RCC 7860 (cell line): Measurements from ENCODE around the gene LEKR1.
A peak's percentile ranks its signal among the peaks of the same experiment; 100 is the strongest.
"Not testable (repeated sequence)": the region's sequence is repeated elsewhere in the genome, so short reads cannot be mapped to it uniquely, and the experiment has no call there.

Source experiments
- DNase-seq: peaks from one replicate; pipeline ENCODE4 v3.0.0-alpha.2; 2015; ENCODE audit warnings: low spot score
- FAIRE-seq: peaks from 2 replicates; lab custom pipeline; 2012; peaks lifted over from hg19 to GRCh38; lab: Jason Lieb, UNC

Gene LEKR1

DNA sequence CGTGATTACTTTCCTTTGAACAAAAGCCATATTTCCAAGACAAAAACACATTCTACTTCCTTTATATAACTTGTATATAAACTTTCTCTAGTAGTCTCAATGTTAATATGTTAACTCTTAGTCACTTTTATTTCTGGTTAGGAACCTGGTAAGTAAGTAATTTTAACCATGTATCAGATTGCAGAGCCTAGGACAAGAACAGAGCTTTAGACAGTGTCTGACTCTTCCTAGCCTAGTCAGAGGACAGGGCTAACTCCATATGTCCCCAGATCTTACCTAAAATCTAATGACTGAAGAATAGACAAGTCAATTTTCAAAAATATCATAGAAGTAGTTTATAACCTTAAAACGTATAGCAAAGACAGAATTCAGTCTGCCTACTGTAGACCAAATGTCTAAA, 8.3 kb downstream of the LEKR1 start:
- FAIRE-seq (peak; percentile 30), DNase-seq (no peak)

DNA sequence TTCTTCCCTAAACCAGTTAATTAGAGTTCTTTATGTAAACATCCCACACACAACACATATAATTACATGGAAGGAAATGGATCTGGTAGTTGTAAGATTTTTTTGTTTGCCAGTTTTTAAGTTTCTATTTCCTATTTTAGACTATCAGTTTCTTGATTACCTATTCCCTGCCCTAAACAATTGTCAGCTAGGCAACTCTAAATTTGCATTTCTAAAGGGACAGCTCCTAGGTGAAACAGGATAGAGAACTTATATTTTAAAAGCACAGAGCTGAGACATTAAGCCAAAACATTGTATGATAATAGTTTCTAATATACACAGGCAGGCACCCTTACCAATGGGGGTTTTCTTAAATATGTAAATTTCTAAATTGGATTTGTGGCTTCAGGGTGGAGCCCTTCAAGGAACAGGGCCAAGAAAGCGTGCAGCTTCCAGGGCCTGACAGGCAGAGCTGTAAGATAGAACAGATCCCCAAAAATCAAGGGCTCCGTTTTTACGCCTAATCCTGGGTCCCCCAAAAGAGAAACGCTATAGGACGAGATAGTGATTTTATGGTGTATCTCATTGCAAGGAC, 8.9 kb downstream of the LEKR1 start:
- DNase-seq, result no peak
- FAIRE-seq, result no peak

DNA sequence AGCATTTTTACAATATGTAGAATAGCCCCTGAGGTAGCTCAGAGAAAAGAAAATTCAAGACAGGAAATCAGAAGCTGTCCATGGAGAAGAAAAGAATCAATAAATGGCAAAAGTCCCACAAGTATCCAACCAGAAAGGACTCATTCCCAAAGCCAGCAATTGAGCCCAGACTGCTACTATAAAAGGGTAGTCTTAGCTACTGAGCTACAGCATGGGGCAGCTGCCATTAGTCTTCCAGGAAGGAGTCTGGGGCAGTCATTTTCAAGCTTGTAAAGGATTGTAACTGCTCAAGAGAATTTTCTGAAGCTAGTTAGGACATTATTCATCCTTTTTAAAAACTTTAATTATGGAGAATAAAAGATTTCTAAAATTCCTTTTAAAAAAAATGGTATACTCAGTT, 10.5 kb downstream of the LEKR1 start:
- DNase-seq, result no peak
- no peak for FAIRE-seq

DNA sequence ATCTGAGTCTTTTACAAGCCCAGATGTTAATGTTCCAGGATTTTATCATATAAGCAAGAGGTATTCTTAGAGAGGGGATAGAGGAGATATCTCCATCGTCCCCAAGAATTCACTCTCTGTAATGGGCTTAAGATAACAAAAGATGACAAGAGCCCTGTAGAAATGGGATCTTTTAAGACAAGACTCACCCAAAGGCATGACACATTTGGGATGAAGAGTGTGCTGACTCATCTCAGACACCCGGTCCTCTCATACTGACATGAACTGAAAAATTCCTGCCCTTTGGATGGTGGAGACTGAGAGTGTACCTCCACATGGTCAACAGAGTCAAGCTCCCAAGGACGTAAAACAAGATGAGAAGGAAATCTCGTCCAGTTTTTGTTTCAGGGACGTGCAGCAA, 11.0 kb downstream of the LEKR1 start:
- no peak for FAIRE-seq
- DNase-seq, result no peak

DNA sequence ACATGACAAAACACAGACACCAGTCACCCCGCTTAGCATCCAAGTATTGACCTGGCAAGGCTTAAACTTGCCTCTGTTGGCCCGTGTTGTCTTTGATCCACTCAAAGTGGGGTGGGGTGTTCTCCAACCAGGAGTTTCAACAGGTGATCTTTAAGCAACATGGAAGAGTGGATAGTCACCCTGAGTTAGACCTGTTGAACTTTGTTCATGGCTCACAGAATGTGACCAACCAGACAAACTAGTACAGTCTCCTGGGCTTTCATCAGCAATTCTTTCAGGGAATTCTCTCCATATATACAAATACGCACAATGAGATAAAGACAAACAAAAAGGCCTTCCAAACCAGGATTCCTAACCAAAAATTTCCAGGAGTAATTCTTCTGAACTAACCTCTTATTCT, 11.9 kb downstream of the LEKR1 start:
- no peak for DNase-seq

DNA sequence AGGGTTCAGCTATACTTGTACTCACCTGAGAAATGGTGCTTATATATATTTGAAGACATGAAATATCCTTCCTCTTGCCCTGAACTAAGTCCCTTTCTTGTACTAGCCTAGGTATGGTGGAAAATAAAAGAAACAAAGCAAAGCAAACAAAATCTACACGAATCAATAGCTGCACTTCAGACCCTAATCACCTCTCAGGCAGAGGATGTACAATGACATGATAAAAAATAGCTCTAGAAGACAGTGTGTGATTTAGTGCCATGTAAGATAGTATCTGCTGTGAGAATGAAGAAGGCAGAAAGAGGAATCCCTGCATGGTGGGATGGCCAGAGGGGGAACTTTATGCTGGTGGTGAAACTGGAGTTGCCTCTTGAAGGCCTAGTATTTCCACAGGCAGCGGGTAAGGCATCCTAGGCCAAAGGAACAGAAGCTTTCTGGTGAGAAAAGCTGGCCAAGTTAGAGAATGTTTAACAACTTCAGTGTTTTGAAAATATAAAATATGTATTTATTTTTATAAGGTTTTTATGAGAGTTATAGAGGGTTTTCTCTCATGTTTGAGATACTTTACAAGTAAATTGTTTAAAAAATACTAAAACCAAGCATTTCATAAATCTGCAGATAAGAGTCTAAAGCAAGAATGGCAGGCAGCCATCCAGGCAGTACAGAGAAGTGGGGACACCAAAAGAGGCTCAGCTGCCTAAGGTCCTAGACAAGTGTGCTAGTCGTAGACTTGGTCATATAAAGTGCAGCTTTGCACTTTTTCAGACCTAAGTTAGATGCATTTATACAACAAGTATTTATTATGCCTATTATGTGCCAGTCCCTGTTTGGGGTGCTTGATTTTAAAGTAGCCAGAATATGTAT, 14.9 kb downstream of the LEKR1 start:
- FAIRE-seq (no peak), DNase-seq (no peak)

More for the DNA sequence above, 11.9 kb downstream of the LEKR1 start:
- FAIRE-seq, result no peak

DNA sequence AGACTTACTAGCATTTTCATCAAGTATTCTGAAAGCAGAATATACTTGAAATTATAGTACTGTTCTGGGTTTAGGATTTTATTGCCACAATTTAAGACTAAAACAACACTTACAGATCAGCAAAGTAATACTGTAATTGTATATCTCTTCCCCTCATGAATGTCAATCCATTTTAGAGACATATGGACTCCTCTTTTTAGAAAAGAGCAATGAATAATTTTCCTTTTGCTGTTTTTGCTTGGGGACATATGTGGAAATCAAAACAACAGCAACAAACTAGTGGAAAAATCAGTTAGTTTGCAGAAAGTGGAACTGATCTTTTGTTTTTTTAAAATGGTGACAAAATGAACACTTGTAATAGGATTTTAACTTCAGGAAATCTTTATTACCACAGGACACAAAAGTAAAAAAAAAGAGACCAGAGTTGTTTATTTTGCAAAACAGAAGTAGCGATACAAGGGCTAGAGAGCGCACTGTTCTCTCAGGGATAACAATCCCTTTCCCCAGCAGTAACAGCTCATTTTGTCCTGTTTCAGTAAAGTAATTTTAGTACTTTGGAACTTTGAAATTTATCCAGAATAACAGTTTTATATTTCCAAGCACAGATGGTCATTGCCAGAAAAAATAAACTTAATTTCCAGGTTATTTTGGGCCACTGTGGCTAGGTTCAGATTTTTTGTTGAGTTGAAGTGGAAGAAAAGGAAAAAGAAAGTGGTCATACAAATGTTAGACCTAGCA, 17.1 kb downstream of the LEKR1 start:
- FAIRE-seq (no peak), DNase-seq (no peak)

DNA sequence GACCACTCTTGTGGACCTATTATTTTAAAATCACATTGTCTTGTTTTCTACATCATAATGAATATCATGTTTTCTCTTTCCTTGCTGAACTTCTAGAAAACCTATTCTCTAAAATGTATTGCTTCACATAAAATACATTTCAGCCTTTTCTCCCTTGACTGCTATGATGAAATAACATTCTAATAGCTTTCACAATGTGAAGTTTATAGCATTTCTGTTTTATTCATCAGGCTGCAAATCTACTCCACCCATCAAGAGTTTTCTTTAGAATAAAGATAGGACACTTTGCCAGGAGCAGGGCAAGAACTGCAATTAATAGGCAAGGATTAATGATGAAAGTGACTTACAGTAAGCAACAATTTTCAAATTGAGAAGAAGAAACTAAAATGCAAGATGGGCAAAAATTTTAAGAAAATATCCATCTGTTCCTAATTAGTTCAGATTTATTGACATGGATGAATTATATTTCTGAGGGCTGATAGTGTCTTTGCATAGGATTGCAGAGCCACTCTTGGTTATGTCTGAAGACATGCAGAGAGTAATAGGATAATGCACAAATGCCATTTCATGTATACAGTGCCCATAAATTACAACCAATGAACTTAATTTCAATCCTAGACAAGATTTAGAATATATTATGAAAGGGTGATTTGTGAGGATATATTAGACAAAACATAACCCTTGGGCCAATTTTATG, 21.7 kb downstream of the LEKR1 start:
- no peak for DNase-seq
- FAIRE-seq, result no peak

DNA sequence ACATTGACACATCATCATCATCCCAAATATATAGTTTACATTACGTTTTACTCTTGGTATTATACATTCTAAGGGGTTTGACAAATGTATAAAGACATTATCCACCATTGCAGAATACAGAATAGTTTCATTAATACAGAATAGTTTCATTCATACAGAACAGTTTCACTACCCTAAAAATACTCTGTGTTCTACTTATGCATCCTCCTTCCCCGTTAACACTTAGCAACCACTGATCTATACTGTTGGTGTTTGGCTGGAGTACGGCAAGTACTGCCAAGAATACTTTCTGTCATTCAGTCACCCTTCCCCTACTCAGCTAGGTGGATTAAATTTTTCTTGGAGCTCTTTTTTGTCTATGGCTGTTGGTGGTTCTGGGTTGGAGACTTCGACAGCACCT, 33.4 kb downstream of the LEKR1 start:
- DNase-seq (no peak), FAIRE-seq (no peak)

DNA sequence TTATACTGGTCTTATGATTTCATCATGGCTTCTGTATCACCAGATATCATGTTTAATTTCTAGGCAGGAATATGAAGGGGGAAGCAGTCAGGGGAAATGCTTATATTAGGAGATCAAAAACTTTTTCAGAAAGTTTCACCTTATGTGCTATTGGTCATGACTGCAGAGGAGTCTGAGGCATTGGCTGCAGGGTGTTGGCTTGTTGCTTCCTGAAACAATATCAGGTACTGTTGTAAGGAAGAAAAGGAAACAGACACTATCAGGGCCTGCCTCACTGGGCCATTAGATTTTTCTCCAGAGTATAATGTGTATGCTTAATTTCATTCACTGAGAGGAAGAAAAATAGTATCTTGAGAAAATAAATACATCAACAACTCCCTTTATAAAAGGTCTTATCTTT, 34.7 kb downstream of the LEKR1 start:
- DNase-seq (no peak), FAIRE-seq (no peak)

DNA sequence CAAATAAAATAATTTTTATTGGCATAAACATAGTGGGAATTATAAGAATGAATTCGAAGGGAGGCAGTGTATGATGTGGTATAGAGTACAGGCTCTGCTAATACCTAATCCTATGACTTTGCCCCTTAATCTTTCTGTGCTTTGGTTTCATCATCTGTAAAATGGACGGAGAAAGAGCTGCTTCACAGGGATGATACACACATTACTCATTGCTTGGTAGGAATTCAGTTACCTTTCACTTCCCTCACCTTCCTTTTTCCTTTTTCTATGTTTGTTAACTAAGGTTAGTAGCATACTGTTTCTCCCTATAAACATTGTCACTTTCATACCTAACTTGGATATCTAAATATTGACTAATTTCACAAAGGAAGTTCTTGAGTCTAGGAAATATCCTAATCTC, 36.2 kb downstream of the LEKR1 start:
- DNase-seq, result peak; percentile 45
- FAIRE-seq, result peak; percentile 38

DNA sequence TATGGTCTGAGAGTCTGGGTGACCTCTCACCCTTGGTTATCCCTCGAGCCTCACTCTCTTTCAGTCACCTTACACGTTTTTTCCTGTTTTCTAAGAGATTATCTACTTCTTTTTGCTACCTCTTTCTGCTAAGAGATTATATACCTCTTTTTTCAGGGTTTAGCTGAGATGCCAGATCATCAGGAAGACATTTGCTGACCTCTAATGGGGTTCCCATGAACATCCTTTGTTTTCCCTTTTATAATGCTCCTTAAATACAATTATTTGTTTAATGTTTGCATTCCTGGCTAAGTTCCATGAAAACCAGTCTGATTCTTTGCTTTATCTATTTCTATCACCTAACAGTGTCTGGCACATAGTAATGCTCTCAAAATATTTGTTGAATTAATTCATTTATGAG, 39.6 kb downstream of the LEKR1 start:
- FAIRE-seq, result no peak

DNA sequence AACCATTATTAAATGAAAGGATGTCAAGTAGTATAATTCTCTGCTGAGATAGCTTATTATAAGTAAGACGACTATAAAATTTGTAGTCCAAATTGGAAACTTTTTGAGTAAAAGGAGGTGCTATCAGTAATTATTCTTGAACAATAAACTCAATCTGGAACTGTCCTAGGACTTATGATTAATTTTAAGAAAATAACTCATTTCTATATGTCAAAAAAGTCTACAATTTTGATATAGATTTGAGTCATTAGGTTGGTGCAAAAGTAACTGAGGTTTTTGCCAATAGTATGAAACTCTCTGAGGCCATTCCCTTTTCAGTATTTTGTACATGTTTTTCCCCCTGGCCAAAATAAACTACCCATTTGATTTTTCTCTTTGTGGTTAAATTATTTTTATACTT, 41.0 kb downstream of the LEKR1 start:
- FAIRE-seq, result no peak
- no peak for DNase-seq

More for the DNA sequence above, 39.6 kb downstream of the LEKR1 start:
- DNase-seq, result no peak

DNA sequence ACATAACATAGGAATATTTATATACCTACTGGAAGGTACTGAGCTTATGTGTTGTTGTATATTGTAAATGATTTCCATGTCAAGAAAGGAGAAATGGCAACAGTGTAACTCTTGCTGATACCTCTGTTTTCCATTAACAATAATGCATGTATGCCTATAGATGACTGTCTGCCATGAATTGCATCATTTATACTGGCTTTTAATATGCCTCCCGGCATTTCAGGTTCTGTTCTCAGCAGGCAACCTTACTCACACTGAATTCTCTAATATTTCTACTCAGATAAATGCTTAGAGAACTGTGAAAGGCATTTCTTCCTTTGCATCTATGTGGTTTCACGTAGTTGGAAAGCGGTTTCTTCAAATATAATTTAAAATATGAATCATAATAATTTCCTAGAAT, 41.8 kb downstream of the LEKR1 start:
- no peak for FAIRE-seq
- DNase-seq, result no peak

DNA sequence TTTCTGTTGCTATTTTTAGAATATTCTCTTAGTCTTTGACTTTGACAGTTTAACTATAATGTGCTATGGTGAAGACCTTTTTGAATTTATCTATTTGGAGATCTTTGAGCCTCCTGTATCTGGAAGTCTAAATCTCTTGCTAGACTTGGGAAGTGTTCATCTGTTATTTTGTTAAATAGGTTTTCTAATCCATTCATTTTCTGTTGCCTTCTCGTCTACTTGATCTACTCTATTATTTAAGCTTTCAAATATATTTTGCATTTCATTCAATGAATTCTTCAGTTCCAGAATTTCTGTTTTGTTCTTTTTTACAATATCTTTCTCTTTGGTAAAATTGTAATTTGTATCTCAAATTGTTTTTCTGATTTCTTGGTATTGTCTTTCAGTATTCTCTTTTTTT, 47.8 kb downstream of the LEKR1 start:
- no peak for FAIRE-seq
- DNase-seq, result no peak

DNA sequence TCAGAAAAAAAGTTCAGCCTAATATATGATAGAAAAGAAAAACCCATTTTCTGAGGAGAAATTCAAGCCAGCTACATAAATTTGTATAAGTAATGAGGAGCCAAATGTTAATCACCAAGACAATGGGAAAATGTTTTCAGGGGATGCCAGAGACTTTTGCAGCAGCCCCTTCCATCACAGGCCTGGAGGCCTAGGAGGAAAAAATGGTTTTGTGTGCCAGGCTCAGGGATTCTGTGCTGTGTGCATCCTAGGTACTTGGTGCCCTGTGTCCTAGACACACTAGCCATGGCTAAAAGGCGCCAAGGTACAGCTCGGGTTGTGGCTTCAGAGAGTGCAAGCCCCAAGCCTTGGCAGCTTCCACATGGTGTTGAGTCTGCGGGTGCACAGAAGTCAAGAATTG, 53.3 kb downstream of the LEKR1 start:
- not testable (repeated sequence) for DNase-seq, FAIRE-seq

DNA sequence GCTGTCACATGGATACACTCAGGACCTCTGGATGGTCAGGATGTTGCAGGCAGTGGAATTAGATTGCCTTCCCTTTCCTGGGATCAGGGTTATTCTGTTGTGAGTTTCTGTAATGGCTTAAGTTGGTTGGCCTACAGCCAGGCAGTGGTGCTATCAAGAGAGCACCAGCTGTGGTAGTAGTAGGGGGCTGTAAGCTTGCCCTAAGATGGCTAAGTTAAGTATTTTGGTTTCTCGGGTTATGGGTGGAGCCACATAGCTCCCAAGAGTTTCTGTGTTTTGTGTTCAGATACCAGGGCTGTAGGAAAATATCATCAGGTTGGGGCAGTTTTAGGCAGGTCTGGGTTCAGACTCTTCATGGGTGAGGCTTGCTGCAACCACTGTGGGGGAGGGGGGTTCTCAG, 59.6 kb downstream of the LEKR1 start:
- FAIRE-seq, result no peak
- no peak for DNase-seq

DNA sequence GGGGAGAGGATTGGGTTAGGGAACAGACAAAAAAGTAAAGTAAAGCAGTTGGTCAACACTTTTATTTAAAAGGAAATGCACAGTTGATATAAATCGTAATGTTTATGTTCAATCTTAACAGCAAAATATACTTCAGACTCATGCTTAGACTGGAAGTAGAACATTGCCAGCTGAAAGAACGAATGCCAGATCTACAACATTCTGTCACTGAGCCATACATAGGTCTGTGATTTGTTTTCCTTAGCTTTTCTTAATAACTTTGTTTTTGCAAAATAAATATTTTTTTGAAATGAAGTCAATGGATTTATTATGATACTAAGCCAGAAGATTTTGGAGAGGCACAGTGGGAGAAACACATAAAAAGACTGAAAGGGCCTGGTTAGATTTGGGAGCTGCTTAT, 62.0 kb downstream of the LEKR1 start:
- no peak for FAIRE-seq
- no peak for DNase-seq

DNA sequence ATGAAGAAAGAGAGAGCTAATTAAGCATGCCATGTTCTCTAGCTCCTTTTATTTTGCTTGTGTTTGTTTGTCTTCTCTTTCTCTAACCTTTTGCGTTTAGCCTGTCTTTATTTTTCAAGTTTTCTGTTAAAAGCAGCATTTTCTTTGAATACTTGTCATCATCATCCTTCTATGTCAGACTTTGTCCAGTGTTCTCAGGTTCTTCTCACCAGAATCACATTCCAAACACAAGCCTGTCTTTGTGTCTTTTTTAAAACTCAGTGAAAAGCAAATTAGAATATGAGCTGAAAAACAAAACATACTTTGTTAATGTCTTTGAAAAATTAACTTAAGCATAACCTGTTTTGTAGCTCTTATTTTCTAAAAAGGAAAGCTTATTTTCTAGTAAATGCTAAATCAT, 62.4 kb downstream of the LEKR1 start:
- FAIRE-seq, result no peak
- DNase-seq, result no peak

DNA sequence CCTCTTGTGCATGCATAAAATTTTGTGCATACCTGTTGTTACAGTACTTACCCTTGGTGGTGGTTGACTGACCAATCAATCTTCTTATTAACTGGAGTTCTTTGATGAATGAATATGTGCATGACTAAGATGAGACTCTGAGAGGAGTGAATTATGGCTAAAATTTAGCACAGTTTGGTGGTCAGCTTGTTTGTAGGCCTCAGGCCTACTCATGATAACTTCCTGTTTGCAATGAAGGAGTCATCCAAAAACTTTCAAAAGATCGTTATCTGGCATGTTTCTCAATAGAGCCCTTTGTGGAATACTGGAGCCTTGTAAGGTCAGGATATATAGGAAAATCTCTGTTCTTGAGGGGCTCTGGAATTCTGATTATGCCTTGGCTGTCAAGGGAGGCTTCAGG, 66.5 kb downstream of the LEKR1 start:
- FAIRE-seq (no peak), DNase-seq (peak; percentile 39)

DNA sequence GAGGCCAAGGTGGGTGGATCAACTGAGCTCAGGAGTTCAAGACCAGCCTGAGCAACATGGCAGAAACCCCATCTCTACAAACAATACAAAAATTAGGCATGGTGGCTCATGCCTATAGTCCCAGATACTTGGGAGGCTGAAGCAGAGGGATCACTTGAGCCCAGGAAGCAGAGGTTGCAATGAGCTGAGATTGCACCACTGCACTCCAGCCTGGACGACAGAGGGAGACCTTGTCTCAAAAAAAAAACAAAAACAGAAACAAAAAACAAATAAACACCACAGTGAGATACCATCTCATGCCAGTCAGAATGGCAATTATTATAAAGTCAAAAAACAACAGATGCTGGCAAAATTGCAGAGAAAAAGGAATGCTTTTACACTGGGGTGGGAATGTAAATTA, 69.2 kb downstream of the LEKR1 start:
- DNase-seq, FAIRE-seq: not testable (repeated sequence)
